ENCODE data around the gene CLNK.

CLNK gene

DNA sequence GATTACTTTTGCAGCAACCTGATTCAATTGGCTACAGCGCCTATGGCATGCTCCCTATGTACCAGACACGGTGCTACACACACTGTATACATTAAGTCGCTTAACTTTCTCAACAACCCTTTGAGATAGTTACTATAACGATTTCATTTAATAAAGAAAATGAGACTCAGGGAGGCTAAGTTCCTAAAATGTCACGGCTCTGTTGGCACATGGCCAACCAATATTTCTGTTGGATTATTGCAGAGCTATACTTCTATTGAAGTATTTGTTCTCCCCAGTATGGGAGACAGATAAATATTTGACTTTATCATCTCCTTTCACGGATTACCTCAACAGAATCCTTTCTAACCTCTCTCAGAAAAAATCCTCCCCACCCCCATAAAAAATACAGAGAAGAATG is 25.3 kb downstream of the CLNK start:
- TF ChIP-seq, protein P1, sequence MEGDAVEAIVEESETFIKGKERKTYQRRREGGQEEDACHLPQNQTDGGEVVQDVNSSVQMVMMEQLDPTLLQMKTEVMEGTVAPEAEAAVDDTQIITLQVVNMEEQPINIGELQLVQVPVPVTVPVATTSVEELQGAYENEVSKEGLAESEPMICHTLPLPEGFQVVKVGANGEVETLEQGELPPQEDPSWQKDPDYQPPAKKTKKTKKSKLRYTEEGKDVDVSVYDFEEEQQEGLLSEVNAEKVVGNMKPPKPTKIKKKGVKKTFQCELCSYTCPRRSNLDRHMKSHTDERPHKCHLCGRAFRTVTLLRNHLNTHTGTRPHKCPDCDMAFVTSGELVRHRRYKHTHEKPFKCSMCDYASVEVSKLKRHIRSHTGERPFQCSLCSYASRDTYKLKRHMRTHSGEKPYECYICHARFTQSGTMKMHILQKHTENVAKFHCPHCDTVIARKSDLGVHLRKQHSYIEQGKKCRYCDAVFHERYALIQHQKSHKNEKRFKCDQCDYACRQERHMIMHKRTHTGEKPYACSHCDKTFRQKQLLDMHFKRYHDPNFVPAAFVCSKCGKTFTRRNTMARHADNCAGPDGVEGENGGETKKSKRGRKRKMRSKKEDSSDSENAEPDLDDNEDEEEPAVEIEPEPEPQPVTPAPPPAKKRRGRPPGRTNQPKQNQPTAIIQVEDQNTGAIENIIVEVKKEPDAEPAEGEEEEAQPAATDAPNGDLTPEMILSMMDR (IDR thresholded peaks at IDR 0.05; ENCODE audit: poor library complexity, severe bottlenecking), result no peak
- DNase-seq (ENCODE audit: low spot score) (no peak), ATAC-seq (ENCODE audit: low read depth) (no peak)
- no peak overlapping the region for H3K27ac ChIP-seq (ENCODE audit: poor library complexity, severe bottlenecking)
- peaks cover 21% of the 10 kb centered on the region for H3K4me1 ChIP-seq (ENCODE audit: insufficient read depth, poor library complexity, severe bottlenecking)
- no peak overlapping the region for H3K4me3 ChIP-seq (ENCODE audit: severe bottlenecking)
- H3K9me3 ChIP-seq (ENCODE audit: severe bottlenecking), result no peaks in the 10 kb centered on the region
- H3K27me3 ChIP-seq (ENCODE audit: insufficient read depth, poor library complexity, severe bottlenecking), result no peaks in the 10 kb centered on the region
- H3K36me3 ChIP-seq (ENCODE audit: low read depth), result no peaks in the 10 kb centered on the region

DNA sequence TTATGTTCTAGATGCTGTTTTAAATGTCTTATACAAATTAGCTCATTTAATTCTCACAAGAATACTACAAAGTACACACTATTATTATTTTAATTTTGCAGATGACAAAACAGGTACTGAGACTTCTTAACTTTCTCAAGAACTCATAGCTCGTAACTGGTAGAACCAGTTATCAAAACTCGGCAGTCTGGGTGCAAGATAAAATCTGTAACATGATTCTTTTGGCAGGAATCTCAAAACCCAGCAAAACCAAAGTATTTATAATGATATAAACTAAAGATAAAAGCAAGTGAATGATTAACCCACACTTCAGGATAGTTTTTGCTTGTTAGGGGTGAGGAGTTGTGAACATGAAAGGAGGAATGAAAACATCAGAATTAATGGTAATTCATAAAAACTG is 27.6 kb downstream of the CLNK start:
- Histone ChIP-seq H3K36me3 (ENCODE audit: low read depth) (no peaks in the 10 kb centered on the region), H3K4me3 (ENCODE audit: severe bottlenecking) (no peak overlapping the region), H3K4me1 (ENCODE audit: insufficient read depth, poor library complexity, severe bottlenecking) (peaks cover 21% of the 10 kb centered on the region), H3K27ac (ENCODE audit: poor library complexity, severe bottlenecking) (peak overlapping the region; percentile 22), H3K9me3 (ENCODE audit: severe bottlenecking) (no peaks in the 10 kb centered on the region), H3K27me3 (ENCODE audit: insufficient read depth, poor library complexity, severe bottlenecking) (no peaks in the 10 kb centered on the region)
- peak; percentile 78 for ATAC-seq (ENCODE audit: low read depth)
- TF ChIP-seq, protein P1 (IDR thresholded peaks at IDR 0.05; ENCODE audit: poor library complexity, severe bottlenecking), result no peak
- no peak for DNase-seq (ENCODE audit: low spot score)

DNA sequence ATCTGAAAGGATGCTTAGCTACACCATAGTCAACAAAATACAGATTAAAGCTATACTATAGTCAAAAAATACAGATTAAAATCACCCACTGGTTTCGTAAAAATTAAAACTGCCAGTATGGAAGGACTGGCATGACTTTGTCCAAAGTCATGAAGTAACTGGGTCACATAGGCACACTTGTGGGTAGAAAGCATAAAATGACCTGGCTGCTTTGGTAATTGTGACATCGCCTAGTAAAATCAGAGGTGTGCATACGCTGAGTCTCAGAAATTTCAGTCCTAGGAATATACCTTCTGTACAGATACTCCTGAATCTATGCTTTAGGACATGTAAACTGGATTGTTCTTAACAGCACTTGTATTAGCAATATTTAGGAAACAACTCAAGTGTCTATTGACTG is 28.1 kb downstream of the CLNK start:
- TF ChIP-seq, protein P1 (IDR thresholded peaks at IDR 0.05; ENCODE audit: poor library complexity, severe bottlenecking), result no peak
- peaks cover 21% of the 10 kb centered on the region for H3K4me1 ChIP-seq (ENCODE audit: insufficient read depth, poor library complexity, severe bottlenecking)
- peak overlapping the region; percentile 22 for H3K27ac ChIP-seq (ENCODE audit: poor library complexity, severe bottlenecking)
- no peaks in the 10 kb centered on the region for H3K9me3 ChIP-seq (ENCODE audit: severe bottlenecking)
- no peaks in the 10 kb centered on the region for H3K36me3 ChIP-seq (ENCODE audit: low read depth)
- ATAC-seq (ENCODE audit: low read depth) (no peak), DNase-seq (ENCODE audit: low spot score) (no peak)
- no peaks in the 10 kb centered on the region for H3K27me3 ChIP-seq (ENCODE audit: insufficient read depth, poor library complexity, severe bottlenecking)
- H3K4me3 ChIP-seq (ENCODE audit: severe bottlenecking), result no peak overlapping the region

DNA sequence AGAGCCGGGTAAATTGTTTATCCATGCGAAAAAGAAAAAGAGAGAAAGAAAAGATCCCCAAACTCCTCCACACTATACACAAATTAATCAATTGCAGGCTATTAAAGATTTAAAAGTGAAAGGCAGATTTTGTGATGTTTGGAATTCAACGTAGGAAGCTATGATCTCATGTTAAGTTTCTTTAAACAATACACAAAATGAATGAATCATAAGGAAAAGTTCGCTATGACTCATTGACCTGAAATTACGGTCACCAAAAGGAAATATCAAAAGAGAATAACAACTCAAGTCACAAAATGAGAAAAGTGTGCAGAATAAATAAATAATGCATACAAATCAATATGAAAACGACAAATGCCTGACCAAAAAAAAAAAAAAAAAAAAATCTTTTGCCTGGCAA is 28.6 kb downstream of the CLNK start:
- H3K36me3 ChIP-seq (ENCODE audit: low read depth), result no peaks in the 10 kb centered on the region
- H3K4me1 ChIP-seq (ENCODE audit: insufficient read depth, poor library complexity, severe bottlenecking), result peaks cover 21% of the 10 kb centered on the region
- TF ChIP-seq, protein P1 (IDR thresholded peaks at IDR 0.05; ENCODE audit: poor library complexity, severe bottlenecking), result no peak
- no peak; the same call in 2 of the 3 replicates for ATAC-seq (ENCODE audit: low read depth)
- peak overlapping the region; percentile 22 for H3K27ac ChIP-seq (ENCODE audit: poor library complexity, severe bottlenecking)
- no peaks in the 10 kb centered on the region for H3K9me3 ChIP-seq (ENCODE audit: severe bottlenecking)
- no peak for DNase-seq (ENCODE audit: low spot score)
- no peaks in the 10 kb centered on the region for H3K27me3 ChIP-seq (ENCODE audit: insufficient read depth, poor library complexity, severe bottlenecking)
- no peak overlapping the region for H3K4me3 ChIP-seq (ENCODE audit: severe bottlenecking)

DNA sequence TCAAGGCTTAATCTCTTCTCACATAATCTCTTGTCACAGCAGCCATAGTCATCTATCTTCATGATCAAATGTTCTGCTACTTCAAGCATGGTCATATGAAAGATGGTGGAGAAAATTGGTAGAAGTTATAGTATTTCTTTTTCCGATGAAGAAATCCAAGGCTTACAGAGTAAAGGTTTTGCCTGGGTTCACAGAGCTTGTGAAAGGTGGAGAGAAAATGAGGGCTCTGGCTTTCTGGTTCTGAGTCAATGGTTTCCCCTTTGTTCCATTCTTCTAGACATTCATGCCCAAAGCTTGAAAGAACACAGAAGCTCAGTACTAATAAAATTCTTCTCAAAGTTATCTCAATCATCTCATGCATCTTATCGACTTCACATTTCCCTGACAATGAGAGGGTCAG is 36.1 kb downstream of the CLNK start:
- ATAC-seq (ENCODE audit: low read depth), result no peak
- Histone ChIP-seq H3K9me3 (ENCODE audit: severe bottlenecking) (no peaks in the 10 kb centered on the region), H3K4me1 (ENCODE audit: insufficient read depth, poor library complexity, severe bottlenecking) (peaks cover 6% of the 10 kb centered on the region), H3K27me3 (ENCODE audit: insufficient read depth, poor library complexity, severe bottlenecking) (no peaks in the 10 kb centered on the region), H3K27ac (ENCODE audit: poor library complexity, severe bottlenecking) (no peak overlapping the region), H3K4me3 (ENCODE audit: severe bottlenecking) (no peak overlapping the region), H3K36me3 (ENCODE audit: low read depth) (no peaks in the 10 kb centered on the region)
- TF ChIP-seq, protein P1 (IDR thresholded peaks at IDR 0.05; ENCODE audit: poor library complexity, severe bottlenecking), result no peak
- DNase-seq (ENCODE audit: low spot score), result no peak

Data from RWPE2 (cell line).